Fibroblast of skin of back (primary cell): ENCODE data around the gene VWA8.
A peak's percentile ranks its signal among the peaks of the same experiment; 100 is the strongest.
"Not testable (repeated sequence)": the region's sequence is repeated elsewhere in the genome, so short reads cannot be mapped to it uniquely, and the experiment has no call there.

Source experiments
- DNase-seq: peaks from one replicate; pipeline ENCODE4 v3.0.0-alpha.2; 2013

The VWA8 gene

DNA sequence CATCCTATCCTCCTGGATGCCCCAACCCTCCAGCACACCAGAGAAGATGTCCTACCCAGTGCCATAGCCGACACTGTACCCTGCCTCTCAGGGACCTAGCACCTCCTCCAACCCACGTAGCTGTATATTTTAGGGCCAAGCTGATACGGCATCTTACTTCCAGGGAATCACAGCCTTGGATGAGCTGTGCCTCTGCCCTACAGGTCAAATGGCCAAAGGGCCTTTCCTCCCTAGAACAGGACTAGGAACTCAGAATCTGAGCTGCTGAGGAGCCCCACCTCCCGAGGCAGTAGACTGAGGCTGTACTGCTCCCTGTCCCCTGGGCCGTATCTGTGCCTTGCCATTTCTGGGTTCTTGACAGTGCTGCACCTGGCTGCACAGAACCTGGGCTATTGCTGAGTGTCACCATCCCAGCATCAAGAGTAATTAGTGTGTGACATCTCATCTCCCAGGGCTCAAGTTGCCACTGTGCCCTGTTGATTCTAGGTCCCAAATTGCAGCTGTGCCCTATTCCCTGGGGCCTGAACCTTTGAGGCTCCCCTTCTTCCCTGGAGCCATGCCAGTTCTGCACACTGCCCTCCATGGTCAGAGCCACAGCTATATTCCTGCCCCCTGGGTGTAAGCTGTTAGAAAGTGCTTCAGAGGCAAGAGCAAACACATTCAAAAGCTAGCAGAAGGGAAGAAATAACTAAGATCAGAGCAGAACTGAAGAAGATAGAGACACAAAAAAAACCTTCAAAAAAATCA is 41.0 kb downstream of the VWA8 start:
- no peak for DNase-seq

DNA sequence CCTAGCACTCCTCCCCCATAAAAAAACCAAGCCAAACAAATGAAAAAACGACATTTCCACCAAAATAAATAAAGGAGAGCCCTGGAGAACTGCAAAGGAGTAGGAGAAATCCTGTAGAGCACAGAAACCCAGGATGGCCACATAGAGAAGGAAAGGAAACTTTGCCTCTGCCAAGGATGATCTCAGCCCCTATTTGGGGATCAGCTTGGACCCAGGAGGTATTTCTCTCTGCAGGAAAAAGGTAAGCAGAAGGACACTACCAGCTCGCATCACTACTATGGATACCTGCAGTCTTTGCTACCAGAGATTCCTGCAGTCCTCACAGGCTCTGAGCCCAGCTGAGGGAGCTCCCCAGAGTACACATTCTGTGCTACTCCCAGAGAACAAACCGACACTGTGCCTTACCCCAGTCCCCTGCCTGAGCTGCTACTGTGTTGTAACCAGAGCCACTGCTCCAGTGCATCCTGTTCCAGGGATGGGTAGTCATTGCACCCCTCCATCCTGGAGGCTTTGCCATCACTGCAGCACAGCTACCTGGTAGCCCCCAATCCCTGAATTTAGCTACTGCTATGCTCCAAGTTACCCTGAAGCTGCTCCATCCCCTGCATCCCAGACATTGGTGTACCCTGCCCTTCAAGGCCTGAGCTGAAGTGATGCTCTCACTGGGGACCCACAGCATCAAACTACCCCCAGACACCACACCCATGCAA is 41.7 kb downstream of the VWA8 start:
- DNase-seq, result no peak

DNA sequence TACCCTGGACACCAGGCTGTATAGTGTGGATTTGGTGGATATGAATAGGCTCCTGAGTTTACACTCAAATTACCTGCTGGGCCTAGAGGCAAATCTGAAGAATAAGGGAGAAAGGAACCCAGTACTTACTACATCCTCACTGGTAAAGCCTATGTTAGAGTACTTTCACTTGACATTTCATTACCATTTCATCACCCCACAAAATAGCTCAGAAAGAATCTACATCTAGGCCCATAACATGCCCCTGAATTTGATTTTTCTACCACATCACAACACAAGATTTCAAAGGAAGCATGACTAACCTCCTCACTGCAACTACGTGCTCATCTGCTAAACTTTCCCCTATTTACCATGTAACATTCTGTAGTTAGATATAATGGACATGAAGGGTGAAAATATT is 43.3 kb downstream of the VWA8 start:
- DNase-seq, result peak; percentile 83

DNA sequence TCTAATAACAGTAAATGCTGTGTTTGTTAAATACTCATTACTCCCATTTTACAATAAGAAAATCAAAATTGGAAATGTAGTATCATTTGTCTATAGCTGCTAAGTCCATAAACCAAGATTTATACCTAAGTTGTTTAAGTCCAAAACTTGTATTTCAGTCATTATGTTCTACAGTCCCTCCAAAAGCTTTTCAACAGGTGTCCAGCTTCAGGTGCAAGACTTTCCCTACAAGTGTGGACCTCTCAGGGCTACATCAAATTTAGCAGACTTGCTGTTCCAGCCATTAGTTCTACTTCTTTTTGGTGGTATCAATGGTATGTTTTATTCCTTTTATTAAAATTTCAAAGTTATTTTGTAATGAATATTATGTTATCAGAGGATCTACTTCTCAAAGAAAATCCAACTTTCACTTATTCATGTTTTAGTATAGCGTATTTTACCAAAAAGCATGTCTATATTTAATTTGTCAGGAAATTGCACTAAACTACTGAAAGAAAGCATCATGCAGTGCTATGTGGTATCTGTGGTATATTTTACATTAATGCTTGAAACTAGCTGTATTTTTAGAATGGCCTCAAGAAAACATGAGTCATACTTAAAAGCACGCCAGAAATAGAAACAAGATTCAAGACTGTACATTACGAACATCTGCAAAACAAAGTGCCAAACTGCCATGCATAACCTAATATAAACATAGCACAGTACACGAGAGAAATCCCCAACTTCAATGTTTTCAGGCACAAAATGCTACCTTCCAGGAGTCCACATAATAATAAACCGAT is 44.5 kb downstream of the VWA8 start:
- DNase-seq, result peak; percentile 92

DNA sequence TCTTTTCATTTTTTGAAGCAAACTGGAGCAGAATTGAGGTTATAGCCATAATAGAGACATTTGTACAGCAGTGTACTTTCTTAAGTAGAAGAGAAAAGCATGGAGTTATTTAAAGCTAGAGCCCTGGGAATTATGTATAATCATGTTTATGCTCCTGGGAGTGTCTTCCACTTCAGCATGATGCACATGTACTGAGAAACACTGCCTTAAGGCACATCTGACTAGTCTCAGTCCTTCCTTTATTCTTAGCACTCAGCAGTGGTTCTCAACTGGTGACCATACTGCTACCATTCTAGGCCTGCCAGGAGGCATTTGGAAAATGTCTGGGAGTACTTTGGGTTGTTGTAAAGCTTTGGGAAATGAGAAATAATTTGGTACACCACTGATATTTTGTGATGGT is 45.8 kb downstream of the VWA8 start:
- DNase-seq, result peak; percentile 27

DNA sequence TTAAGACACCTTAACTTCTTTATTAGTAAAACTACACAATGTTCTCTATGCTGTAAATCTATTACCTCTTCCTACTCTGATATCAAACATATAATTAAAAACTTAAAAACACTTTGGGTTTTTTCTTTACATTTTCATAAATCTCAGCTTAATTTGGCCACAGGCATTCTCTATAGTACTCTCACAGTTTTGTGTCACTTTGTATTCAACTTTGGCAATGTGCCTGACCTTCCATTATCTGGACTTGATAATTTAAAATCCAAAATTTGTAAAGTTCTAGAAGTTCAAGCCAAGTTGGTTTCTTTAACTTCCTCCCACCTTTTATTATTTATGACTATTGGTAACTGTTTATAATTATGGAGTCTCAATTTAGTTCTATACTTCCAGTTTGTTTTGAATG is 46.4 kb downstream of the VWA8 start:
- DNase-seq, result no peak

DNA sequence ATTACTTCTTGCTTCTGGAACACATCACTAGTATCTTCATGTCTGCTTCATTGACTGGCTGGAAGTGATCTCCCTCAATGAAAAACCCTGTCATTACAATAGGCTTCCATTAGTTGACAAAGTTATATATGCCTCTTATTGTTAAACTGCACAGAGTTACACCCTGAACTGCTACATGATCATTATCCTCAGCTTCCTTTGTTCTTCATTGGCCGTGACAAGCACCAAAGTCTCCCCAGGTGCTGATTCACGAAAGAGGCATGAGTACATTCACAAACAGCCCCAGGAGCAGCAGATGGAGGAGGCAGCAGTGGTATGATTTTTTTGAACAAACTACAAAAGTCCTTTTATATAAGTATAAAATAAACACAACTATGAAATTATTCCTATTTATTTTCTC is 51.4 kb downstream of the VWA8 start:
- DNase-seq, result no peak

DNA sequence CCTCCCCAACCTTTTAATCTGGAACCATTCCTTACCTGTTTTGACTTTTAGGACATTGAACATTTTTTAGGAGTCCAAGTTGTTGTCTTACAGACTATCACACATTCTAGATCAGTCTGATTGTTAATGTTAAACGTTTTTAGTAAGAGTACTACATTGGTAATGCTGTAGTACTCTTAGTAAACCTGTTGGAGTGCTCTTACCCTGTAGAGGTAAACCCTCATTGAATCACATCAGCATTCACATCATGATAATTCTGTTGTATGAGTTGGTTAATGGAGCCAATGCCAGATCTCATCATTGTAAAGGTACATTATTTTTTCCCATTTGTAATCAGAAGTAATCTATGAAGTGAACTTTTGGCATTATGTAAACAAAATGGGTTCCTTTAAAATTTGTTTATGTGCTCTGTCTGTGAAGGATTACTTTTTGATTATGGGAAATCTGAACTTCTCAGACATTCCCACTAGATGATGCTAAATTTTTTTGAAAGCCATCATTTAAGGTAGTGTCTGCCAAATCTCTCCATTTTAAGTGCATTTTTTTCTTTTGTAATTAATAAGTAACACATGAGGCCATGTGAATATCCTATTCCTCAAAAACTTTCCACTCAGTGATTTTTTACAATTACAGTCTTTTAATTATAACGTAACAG is 55.2 kb downstream of the VWA8 start:
- DNase-seq, result peak; percentile 15

DNA sequence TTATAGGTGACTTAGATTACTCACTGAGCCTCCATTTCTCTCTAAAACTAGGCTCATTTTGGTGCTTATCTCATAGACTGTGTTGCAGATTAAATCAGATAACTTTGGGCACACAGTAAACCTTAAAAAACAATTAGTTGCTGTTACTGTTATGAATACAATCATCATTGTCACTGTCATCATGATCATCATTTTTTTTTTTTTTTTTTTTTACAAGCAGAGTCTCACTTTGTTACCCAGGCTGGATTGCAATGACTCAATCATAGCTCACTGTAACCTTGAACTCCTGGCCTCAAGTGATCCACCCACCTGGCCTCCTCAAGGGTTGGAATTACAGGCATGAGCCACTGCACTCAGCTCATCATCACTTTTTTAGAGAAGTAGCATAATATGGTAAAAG is 60.0 kb downstream of the VWA8 start:
- DNase-seq, result no peak

DNA sequence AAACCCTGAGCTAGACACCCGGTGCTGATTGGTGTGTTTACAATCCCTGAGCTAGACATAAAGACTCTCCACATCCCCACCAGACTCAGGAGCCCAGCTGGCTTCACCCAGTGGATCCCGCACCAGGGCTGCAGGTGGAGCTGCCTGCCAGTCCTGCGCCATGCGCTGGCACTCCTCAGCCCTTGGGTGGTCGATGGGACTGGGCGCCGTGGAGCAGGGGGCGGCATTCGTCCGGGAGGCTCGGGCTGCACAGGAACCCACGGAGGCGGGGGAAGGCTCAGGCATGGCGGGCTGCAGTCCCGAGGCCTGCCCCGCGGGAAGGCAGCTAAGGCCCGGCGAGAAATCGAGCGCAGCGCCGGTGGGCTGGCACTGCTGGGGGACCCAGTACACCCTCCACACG is 62.5 kb downstream of the VWA8 start:
- not testable (repeated sequence) for DNase-seq

DNA sequence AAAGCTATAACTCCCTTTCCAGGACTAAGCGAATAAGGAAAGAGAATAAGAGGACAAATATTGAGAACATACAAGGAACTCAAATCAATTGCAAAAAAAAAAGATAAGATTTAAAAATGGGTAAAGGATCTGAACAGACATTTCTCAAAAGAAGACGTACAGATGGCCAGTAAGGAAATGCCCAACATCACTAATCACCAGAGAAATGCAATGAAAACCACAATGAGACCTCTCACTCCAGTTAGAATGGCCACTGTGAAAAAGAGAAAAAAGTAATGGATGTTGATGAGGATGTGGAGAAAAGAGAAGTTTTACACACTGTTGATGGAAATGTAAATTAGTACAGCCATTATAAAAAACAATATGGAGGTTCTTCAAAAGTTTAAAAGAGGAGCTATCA is 63.8 kb downstream of the VWA8 start:
- DNase-seq, result no peak

DNA sequence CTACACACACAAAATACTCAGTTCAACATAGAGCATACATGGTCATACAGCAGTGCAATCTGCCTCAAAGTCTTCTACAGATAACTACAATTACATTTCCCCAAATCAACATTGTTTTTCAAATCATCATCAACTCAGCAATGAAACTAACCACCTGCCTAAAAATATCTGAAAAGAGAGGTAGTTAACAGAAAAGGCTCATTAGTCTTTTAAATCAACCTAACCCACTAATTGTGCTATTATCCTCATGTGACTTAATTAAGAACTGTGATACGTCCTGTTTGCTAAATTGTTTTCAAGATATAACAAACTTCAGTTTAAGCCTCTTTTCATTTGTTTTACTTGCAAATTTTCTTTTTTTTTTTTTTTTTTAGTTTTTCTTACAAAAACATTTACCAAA is 65.4 kb downstream of the VWA8 start:
- no peak for DNase-seq

DNA sequence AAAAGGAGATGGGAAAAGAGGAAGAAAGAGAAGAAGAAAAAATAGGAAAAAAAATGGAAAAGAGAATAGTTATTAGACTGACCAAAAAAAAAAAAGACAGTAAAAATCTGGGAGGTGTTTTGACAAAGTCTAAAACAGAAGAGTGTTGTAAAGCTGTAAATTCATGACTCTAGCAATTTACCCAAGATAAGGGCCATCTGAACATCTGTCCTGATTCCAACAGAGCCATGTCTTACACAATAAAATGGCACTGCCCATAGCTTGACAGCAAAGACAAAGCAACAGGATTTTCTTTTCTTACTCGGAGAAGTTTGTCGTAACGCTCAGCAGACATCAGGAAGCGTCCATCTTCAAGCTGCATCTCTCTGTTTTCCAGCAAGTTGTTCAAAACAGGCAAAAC is 69.8 kb downstream of the VWA8 start:
- DNase-seq, result no peak

DNA sequence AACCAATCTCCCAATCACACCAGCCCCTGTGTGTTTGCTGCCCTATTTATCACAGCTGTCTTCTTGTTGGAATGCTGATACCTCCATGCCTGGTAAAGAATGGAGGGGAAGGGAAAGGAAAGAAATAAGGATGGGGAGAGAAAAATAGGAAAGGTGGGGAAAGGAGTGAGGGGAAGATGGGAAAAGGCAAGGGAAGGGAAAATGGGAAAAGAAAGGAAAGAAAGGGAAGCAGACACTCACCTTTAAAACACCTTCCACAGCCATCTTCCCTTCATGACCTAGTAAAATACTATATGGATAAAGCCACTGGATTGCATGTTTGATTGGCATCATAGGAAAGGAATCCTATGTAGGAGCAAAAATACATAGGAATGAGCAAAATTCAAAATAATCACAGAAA is 77.8 kb downstream of the VWA8 start:
- no peak for DNase-seq

DNA sequence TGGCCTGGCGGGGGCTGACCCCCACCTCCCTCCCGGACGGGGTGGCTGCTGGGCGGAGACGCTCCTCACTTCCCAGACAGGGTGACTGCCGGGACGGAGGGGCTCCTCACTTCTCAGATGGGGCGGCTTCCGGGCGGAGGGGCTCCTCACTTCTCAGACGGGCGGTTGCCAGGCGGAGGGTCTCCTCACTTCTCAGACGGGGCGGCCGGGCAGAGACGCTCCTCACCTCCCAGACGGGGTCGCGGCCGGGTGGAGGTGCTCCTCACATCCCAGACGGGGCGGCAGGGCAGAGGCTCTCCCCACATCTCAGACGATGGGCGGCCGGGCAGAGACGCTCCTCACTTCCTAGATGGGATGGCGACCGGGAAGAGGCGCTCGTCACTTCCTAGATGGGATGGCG is 79.0 kb downstream of the VWA8 start:
- DNase-seq, result not testable (repeated sequence)

DNA sequence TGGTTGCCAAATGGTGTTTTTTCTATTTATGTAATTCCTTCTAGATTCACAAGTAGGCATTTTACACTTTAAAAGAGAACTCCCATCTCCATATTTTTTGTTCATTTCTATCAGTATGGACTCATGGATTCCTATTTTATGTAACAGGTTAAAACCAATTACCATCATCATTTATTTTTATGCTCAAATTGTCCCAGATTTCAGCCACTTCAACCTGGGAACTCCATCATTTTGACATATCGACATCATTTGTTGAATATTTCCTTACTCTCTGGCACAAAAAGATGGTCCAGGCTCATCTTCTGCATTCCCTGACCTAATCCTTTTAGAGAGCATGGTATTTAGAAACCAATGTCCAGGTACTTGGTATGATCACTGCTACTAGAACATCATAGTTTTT is 79.9 kb downstream of the VWA8 start:
- DNase-seq, result no peak

DNA sequence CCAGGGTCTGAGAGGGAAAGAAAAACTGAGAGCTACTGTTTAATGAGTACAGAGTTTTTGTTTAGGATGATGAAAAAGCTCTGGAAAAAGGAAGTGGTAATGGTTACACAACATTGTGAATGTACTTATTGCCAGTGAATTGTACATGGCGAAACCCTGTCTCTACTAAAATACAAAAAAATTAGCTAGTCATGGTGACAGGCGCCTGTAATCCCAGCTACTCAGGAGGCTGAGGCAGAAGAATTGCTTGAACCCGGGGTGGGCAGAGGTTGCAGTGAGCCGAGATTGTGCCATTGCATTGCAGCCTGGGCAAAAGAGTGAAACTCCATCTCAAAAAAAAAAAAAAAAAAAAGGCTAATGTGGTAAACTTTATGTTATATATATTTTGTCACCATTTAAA is 96.3 kb downstream of the VWA8 start:
- no peak for DNase-seq

DNA sequence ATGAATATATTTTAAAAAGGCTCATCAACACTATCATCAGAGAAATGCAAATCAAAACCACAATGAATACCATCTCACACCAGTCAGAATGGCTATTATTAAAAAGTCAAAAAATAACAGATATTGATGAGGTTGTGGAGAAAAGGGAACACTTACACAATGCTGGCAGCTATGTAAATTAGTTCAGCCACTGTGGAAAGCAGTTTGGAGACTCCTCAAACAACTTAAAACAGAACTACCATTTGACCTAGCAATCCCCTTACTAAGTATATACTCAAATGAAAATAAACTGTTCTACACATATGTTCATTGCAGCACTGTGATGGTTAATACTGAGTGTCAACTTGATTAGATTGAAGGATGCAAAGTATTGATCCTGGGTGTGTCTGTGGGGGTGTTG is 98.2 kb downstream of the VWA8 start:
- DNase-seq, result not testable (repeated sequence)

DNA sequence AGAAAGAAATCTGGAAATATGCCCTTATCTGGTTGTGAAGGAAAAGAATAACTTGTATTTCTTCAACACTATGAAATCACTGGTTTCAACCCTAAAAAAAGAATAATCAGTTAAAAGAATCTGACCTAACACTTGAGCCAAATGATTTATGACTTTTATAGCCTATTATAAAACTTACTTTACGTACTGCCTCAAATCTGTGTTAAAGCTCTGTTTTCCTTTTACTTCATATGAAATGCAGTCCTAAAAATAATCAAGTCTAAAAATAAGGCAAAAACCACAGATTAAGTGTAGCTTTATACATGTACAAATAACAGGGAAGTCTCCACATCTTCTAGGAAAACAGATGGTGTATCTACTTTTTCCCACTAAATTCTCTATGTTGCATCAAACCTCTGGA is 101.3 kb downstream of the VWA8 start:
- DNase-seq, result no peak

DNA sequence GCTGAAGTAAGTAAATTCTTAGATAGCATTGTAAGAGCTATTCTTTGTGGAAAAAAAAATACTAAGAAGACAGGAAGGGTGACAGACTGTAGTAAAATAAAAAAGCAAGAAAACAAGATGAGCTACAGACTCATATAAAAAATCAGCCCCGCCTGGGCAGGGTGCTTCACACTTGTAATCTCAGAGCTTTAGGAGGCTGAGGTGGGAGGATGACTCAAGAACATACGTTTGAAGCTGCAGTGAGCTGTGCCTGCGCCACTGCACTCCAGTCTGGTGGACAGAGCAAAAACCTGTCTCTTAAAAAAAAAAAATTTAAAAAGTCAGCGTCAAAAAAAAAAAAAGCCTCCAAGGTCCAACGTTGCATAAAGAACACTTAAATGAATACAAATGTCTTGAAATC is 102.1 kb downstream of the VWA8 start:
- DNase-seq, result no peak

DNA sequence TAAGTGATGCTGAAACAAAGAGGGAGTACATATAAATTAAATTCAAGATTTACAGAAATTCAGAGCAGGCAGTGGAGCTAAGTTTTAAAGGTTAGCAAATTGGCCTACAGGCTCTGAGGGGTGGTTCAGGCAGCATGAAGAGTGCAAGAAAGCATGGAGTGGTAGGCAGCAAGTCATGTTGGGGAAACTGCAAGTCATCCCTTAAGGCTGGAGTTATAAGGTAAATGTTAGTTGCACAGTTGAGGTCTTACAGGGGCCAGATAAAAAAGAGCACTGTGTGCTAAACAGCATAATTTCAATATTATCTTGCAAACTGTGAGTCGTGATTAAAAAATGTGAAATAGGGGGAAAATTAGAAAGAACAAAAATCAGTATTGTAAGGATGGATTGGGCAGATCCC is 106.2 kb downstream of the VWA8 start:
- peak; percentile 6 for DNase-seq

DNA sequence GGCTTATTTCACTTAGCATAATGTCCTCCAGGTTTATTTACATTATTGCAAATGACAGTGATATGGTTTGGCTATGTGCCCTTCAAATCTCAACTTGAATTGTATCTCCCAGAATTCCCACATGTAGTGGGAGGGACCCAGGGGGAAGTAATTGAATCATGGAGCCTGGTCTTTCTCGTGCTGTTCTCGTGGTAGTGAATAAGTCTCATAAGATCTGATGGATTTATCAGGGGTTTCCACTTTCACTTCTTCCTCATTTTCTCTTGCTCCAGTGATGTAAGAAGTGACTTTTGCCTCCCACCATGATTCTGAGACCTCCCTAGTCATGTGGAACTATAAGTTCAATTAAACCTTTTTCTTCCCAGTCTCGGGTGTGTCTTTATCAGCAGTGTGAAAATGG is 109.6 kb downstream of the VWA8 start:
- no peak for DNase-seq
